MCF 10A (cell line): ENCODE measurements around the gene FOXO3. TPM values are rescaled to one million over a fixed set of nuclear protein-coding genes. Genes with fewer than 3 reads are reported as not detected.

Experiments
- BruUV-seq: library from RNA; stranded (reverse); fragments of 400-500 nt; replicated peaks from 2 replicates; lab custom pipeline; 2021; lab: Mats Ljungman, UMichigan
- CTCF ChIA-PET: fragments of 300-600 bp; sonication (Branson Sonifier 250); formaldehyde crosslinking; extraction: SDS; loops from one replicate; lab custom pipeline; 2021; ENCODE audit warnings: antibody characterized with exemption, inconsistent platforms; lab: Yijun Ruan, JAX
- POLR2A ChIA-PET: fragments of 300-600, 350-650 bp; sonication (Branson Sonifier 250); formaldehyde crosslinking; extraction: SDS; loops from one replicate; lab custom pipeline; 2020; ENCODE audit warnings: antibody characterized with exemption, inconsistent platforms; lab: Yijun Ruan, JAX
- DNase-seq: peaks from one replicate; pipeline ENCODE4 v3.0.0-alpha.2; 2018; ENCODE audit not compliant: unreplicated experiment
- H3K27ac Mint-ChIP-seq: one replicate; pipeline ENCODE4 v1.8.0; 2022; ENCODE audit warnings: mild to moderate bottlenecking, low read depth, mixed read lengths; ENCODE audit not compliant: unreplicated experiment
- H3K27me3 Mint-ChIP-seq: one replicate; pipeline ENCODE4 v1.8.0; 2022; ENCODE audit warnings: mixed read lengths; ENCODE audit not compliant: insufficient read depth, unreplicated experiment
- H3K36me3 Mint-ChIP-seq: one replicate; pipeline ENCODE4 v1.8.0; 2022; ENCODE audit warnings: mild to moderate bottlenecking, moderate library complexity, mixed read lengths; ENCODE audit not compliant: insufficient read depth, unreplicated experiment
- H3K4me1 Mint-ChIP-seq: one replicate; pipeline ENCODE4 v1.8.0; 2022; ENCODE audit warnings: mixed read lengths; ENCODE audit not compliant: insufficient read depth, unreplicated experiment
- H3K4me3 Mint-ChIP-seq: one replicate; pipeline ENCODE4 v1.8.0; 2022; ENCODE audit warnings: mild to moderate bottlenecking, moderate library complexity, mixed read lengths; ENCODE audit not compliant: unreplicated experiment
- H3K9me3 Mint-ChIP-seq: one replicate; pipeline ENCODE4 v1.8.0; 2022; ENCODE audit warnings: mixed read lengths; ENCODE audit not compliant: unreplicated experiment
- intact Hi-C: fragments of 100-400 bp; cut with micrococcal nuclease; formaldehyde crosslinking; loops from 2 replicates; pipeline ENCODE4 v1.14.1; 2022
- total RNA-seq: library from RNA; stranded (reverse); gene quantifications from 2 replicates; pipeline ENCODE4 v1.2.3, GENCODE V29; 2022
- TF ChIP-seq, protein P1 (sequence below): fragments of 200-600 bp; IDR thresholded peaks from one replicate; pipeline ENCODE4 v1.8.0; 2022; ENCODE audit warnings: antibody characterized with exemption, mild to moderate bottlenecking; ENCODE audit not compliant: unreplicated experiment

FOXO3 gene
- total RNA-seq, 1 experiment from 2014 or later, result 53.0 TPM

DNA sequence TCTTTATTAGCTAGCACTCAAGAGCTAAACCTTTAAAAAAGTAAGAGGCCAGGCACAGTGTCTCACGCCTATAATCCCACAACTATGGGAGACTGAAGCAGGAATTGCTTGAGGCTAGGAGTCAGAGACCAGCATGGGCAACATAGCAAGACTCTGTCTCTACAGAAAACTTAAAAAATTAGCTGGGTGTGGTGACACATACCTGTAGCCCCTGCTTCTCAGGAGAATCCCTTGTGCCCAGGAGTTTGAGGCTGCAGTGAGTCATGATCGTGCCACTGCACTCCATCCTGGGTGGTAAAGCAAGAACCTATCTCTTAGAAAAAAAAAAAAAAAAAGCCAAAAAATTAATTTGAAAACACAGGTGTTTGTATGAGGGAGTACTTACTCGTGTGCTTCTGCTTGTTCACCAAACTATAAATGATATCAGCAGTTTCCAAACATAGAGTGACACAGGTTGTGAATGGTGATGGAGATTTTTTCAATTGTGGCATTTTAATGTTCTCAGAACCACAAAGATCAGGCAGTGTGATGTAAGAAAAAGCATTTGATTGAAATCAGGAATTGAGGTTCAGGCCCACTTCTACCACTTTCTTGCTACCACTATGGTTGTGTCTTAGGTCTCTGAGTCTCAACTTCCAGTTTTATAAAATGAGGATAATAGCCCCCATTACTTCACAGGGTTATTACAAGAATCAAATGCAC is 104.9 kb downstream of the FOXO3 start:
- POLR2A ChIA-PET, result interaction anchor here (0.6 to 3.2 kb wide), 3 partner anchors 12 to 343 kb away, joined by 3 to 12 read pairs (median 3); no protein-coding TSS in a partner anchor
- TSS peak; percentile 6 for BruUV-seq
- no peak overlapping the region for H3K27ac Mint-ChIP-seq

DNA sequence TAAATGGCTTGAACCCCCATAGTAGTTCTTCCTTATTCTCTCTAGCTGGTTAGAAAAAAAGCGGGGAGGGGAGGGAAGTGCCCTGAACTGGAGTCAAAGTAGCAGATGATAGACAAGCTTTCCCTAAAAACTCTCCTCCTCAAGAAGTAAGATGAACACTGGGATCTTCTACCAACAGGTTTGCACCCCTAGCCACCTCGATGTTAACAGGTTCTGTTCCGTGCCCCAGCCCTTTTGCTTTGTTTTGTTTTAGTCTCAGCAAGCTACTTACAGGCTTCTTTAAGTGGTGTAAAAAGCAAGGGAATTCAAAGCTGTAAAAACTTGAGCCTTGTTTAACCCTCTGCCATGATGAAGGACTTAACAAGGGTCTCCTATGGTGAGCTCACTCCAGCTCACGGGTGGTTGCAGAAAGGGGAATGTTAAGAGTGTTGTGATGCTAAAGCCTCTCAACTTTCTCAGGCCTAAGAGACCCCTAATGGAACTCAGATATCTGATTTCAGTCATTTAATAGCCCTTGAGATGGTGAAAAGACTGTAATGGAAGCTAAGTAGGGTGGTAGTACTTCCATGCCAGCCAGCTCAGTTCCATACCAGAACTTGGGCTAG is 106.0 kb downstream of the FOXO3 start:
- no peak overlapping the region for H3K4me3 Mint-ChIP-seq
- BruUV-seq, result TSS peak; percentile 2
- peaks cover 88% of the 10 kb centered on the region for H3K36me3 Mint-ChIP-seq
- intact Hi-C loops, result no loop called here
- H3K27me3 Mint-ChIP-seq, result no peaks in the 10 kb centered on the region
- POLR2A ChIA-PET, result interaction anchor here (0.8 to 3.2 kb wide), 6 partner anchors 13 to 107 kb away, joined by 3 to 12 read pairs (median 4); no protein-coding TSS in a partner anchor
- CTCF ChIA-PET, result interaction anchor here (1.0 to 1.5 kb wide), 3 partner anchors 10 to 124 kb away, joined by 3 to 4 read pairs (median 3); no protein-coding TSS in a partner anchor
- no peaks in the 10 kb centered on the region for H3K9me3 Mint-ChIP-seq
- no peak for DNase-seq
- no peak overlapping the region for H3K27ac Mint-ChIP-seq
- peaks cover 24% of the 10 kb centered on the region for H3K4me1 Mint-ChIP-seq
- TF ChIP-seq, protein P1, sequence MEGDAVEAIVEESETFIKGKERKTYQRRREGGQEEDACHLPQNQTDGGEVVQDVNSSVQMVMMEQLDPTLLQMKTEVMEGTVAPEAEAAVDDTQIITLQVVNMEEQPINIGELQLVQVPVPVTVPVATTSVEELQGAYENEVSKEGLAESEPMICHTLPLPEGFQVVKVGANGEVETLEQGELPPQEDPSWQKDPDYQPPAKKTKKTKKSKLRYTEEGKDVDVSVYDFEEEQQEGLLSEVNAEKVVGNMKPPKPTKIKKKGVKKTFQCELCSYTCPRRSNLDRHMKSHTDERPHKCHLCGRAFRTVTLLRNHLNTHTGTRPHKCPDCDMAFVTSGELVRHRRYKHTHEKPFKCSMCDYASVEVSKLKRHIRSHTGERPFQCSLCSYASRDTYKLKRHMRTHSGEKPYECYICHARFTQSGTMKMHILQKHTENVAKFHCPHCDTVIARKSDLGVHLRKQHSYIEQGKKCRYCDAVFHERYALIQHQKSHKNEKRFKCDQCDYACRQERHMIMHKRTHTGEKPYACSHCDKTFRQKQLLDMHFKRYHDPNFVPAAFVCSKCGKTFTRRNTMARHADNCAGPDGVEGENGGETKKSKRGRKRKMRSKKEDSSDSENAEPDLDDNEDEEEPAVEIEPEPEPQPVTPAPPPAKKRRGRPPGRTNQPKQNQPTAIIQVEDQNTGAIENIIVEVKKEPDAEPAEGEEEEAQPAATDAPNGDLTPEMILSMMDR, result no peak

More for the DNA sequence above, 104.9 kb downstream of the FOXO3 start:
- TF ChIP-seq, protein P1, result no peak
- H3K4me1 Mint-ChIP-seq, result peaks cover 29% of the 10 kb centered on the region
- H3K9me3 Mint-ChIP-seq, result no peaks in the 10 kb centered on the region
- intact Hi-C loops, result no loop called here
- CTCF ChIA-PET, result interaction anchor here (0.6 to 1.0 kb wide), 2 partner anchors 123 to 691 kb away, joined by 3 read pairs; no protein-coding TSS in a partner anchor
- H3K27me3 Mint-ChIP-seq, result no peaks in the 10 kb centered on the region
- no peak overlapping the region for H3K4me3 Mint-ChIP-seq
- H3K36me3 Mint-ChIP-seq, result peaks cover 81% of the 10 kb centered on the region
- no peak for DNase-seq

DNA sequence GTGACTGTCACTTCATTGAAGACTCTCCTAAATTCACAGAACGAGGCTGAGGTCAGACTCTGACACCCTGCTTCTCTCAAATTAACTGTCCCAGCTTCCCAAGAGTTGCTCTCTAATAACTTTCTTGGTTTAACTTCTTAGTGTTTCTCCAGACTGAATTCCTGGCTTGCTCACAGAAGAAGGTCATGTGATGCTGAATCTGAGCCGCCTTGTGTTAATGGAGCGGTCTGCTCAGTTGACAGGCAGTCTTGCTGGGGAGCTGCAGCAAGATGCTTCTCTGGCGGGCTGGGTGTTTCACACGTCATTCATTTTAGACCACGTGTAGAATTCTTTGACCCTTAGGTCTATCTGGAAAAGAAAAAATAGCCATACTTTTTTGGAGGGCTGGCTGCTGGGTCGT is 107.3 kb downstream of the FOXO3 start:
- no TSS peak for BruUV-seq
- DNase-seq, result no peak
- H3K36me3 Mint-ChIP-seq, result peaks cover 98% of the 10 kb centered on the region
- intact Hi-C loops, result no loop called here
- no peak overlapping the region for H3K4me3 Mint-ChIP-seq
- H3K27me3 Mint-ChIP-seq, result no peaks in the 10 kb centered on the region
- TF ChIP-seq, protein P1, result no peak
- no peak overlapping the region for H3K27ac Mint-ChIP-seq
- ChIA-PET POLR2A (interaction anchor here (0.7 to 3.2 kb wide), 6 partner anchors 10 to 115 kb away, joined by 3 to 12 read pairs (median 4); no protein-coding TSS in a partner anchor), CTCF (interaction anchor here (0.6 to 1.0 kb wide), 2 partner anchors 9 to 42 kb away, joined by 3 read pairs; no protein-coding TSS in a partner anchor)
- peaks cover 21% of the 10 kb centered on the region for H3K4me1 Mint-ChIP-seq
- no peaks in the 10 kb centered on the region for H3K9me3 Mint-ChIP-seq

DNA sequence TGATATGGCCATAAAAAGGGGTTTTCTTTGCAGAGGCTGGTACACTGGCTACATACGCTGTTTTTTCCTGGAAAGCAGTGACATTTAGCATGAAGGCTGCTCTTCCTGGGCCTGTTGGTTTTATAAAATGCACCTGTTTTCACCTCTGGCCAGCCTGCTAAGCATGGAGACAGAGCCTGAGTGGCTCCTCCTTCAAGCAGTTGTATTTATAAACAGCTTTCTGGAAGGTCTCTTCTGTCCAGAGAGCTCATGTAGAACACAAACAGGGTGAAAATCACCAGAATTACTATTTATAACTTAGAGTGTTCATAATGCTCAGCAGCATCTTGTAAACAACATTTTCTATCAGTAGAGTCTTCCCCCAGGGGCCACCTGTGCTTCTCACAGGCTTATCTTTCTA is 109.0 kb downstream of the FOXO3 start:
- Mint-ChIP-seq H3K27ac (no peak overlapping the region), H3K4me3 (no peak overlapping the region), H3K36me3 (peaks cover 99% of the 10 kb centered on the region), H3K9me3 (no peaks in the 10 kb centered on the region), H3K4me1 (peaks cover 37% of the 10 kb centered on the region), H3K27me3 (no peaks in the 10 kb centered on the region)
- ChIA-PET POLR2A (no interaction called here), CTCF (no interaction called here)
- intact Hi-C loops, result no loop called here
- BruUV-seq, result no TSS peak
- TF ChIP-seq, protein P1, result no peak
- DNase-seq, result no peak
